Stimulated activated CD8-positive, alpha-beta memory T cell treated with anti-CD3 and anti-CD28 coated beads, Interleukin-7, amount 100 ng/mL, for 48 hours (primary cell): ENCODE data around the gene ABHD13.
"Not testable (repeated sequence)": the region's sequence is repeated elsewhere in the genome, so short reads cannot be mapped to it uniquely, and the experiment has no call there.

Experiments
- DNase-seq, 2 donors: peaks; one replicate each; pipeline ENCODE4 v3.0.0-alpha.2; 2020; ENCODE audit warnings: low read depth in 1 of 2; ENCODE audit errors: extremely low read depth in 1 of 2

Gene ABHD13

DNA sequence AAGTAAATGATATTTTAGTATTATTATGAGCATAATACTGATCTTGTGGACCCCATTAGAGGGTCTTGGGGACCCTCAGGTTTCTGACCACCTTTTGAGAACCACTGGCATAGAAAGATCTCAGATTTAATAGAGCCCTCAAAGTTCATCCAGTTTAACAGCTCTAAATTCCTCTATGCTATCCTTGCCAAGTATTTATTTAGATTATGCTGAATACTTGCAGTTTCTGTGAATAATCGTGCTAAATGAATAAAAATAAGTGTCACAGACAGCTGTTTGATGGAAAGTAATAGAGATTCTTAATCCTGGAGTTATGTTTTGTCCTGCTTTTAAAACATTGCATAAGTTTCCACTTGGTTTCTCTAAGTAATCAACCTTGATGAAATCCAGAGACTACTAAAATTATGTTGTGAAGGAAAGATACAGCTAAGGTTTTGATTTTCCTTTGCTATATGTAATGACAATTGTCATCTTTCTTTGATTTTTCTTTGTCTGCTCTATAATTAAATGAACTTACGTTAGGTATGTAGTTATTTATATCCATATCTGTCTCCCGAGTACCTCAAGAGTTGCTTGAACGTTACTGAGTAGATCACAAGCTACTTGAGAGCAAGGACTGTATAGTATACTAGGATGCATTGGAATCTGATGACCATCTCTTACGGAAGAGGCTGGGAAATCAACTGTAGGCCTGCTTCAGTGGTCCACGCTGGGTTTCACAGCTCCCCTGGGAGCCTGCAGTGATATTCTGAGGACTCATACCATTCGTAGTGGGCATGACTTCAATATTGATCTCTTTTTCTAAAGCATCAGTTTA lies 5.7 kb downstream of the ABHD13 start:
- DNase-seq, result no peak

- DNase-seq, result no peak
These were observed 7.2 kb downstream of the ABHD13 start for GRCh38 chr13:108225440-108225839.

DNA sequence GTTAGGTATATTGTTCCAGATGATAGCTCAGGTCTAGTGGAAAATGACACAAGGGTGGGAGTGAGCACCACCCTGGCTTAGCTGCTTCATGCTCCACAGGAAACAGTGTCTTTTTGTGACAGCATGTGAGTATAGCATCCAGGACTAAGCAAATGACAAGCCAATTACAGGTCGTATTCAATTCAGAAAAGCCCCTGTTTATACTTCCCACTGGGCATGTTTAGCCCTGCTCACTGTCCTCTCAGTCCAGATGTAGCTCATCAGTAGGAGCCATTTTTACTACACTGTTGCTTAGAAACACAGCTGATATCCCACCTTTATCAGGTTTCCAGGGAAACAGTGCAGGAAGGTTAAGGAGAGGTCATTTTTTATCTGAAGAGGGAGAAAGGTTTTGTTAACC lies 8.0 kb downstream of the ABHD13 start:
- no peak for DNase-seq

DNA sequence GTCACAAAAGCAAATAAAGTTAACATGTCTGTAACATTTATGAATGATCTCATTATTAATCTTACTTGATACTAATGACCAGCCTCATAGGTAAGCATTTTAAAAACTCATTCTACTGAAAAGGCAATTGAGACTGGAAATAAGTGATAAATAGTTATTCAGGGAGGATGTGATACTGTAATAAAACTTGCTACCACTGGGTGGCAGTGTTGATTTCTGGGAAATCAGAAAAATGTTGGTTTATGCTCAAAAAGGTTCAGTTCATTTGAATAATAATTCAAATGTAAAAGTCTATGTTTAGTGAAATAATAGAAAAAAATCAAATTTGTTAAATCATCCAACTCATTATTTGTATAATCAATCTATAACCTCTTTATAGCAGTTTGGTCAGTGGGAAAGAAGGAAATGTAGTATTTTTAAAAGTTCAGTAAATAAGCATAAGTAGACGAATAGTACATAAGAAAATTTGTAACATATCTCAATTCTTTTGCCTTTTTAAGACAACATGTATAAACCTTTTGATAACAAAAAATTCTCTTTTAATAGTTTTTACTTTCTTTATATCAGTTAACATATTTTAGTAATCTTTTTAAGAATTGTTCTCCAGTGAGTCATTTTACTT lies 9.6 kb downstream of the ABHD13 start:
- no peak for DNase-seq

DNA sequence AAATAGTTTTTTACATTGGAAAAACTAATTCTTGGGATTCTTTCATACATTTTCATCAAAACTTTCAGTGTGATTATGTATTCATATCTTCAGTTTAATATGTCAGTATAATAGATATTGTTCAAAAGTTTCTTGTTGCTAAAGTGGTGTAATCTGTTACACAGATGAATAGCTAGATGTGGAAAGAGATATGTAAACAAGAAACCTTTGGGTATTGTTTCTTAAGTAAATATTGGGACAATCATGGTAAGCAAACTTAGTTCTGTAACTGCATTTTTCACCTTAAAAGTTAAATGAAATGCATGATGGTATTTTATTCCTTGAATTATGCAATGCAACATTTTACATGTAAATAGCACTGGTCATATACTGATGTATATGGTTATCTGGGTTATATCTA lies 12.2 kb downstream of the ABHD13 start:
- no peak for DNase-seq

DNA sequence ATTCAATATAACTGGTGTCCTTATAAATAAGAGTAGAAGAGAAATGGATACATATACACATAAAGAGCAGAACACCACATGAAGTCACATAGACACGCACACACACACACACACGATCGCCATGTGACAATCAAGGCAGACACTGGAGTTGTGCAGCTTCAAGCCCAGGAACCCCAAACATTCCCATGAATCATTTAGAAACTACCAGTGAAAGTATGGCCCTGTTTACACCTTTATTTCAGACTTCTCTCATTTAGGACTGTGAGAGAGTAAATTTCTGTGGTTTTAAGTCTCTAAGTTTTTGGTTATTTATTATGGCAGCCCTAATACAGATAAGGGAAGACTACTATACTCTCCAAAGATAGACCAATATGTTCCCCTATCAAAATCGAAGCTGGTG lies 31.0 kb downstream of the ABHD13 start:
- DNase-seq, result no peak

GRCh38 chr13:108257248-108257647 lies 39.1 kb downstream of the ABHD13 start:
- no peak for DNase-seq

DNA sequence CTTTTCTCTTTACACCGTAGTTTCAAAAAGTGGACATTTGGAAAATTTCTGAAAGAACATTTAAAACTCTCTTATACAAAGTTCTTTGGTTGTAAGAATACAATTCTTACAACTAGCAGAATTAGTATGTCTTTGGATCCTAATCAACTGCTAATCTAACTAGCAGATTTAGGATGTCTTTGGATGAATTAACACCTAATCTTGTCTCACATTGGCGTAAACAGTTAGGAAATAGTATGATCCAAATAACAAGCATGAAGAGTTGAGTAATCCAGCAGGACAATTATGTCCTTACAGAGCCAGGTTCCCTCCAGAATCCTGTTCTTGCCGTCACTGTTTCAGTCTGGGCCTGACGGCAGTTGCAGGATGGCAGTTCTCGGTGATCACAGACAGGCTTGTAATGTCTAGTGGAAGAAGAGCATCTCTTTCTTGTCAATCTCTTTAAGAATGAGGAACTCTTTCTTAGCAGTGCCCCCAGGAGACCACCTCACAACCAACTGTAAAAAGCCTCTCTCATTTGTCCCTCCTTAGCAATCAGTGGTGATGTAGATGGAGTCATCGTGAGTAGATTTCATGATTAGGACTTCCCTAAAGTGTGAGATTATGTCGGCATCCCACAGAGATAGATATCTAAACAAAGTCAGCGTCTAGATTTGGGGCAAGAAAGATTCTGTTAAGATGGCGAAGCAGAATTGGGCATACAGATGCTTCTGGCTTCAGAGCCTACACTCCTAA lies 45.6 kb downstream of the ABHD13 start:
- DNase-seq, result no peak

DNA sequence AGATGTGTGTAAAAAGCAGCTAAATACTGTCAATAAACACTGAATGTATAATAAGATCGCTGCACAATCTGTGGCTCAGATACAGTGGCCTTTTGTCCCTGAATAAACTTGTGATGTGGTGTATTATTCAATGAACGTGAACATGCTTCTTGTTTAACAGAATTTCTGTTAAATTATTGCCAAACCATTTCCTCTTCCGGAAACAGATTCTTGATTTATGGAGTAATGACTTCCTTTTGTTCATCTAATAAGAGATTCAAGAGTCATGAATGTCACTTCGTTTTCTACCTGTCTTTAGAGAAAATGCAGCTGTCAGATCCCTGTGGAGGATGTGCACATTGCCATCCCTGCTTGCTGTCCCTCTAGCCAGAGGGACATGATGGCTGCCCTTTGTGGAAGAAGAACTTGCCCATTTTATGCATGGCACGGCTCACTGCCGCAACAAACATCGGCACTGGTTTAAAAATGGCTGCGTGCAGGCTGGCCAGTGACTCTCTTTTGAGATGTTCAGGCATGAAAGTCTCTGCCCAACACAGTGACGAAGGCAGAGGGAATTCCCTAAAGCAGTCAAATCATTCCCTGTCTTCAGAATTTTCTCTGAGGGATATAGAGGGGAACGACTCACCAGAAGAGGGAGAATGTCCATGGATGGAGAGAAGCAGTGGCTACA lies 48.3 kb downstream of the ABHD13 start:
- DNase-seq, result no peak

- no peak for DNase-seq
These were observed 49.2 kb downstream of the ABHD13 start for GRCh38 chr13:108267347-108267746.

- not testable (repeated sequence) for DNase-seq
These were observed 49.7 kb downstream of the ABHD13 start for GRCh38 chr13:108267855-108268254.

DNA sequence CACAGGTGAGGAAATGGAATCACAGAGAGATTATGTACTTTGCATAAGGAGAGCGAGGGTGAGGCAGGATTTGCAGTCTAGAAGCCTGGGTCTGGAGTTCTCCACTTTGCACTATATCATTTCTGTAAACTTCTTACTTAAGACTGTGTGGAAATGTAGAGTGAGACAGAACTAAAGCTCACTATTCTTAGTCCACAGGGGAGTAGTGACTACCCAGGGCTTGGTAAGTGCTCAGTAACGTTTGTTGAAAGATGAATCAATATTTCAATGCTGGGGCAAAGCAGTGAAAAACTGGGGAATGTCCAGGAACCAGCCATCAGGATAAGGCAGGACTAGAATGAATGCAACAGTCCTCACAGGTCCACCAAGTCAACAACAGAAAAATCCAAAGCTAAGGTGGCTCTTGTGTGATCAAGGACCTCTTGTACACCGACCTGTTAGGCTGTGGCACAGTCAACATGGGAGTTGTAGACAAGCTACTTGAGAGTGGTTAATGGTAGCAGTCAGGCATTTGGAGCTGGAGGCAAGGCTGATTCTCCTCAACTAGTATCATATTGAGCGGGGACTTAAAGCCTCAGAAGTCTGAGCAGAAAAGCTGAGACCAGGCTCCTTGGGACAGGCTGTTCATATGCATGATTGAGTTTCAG lies 50.4 kb downstream of the ABHD13 start:
- DNase-seq, result no peak

- DNase-seq, result peak; percentile 21 to 37
These were observed 51.6 kb downstream of the ABHD13 start, which contains the start of gene TNFSF13B for GRCh38 chr13:108269601-108270328. Gene TNFSF13B (plus strand): TSS chr13:108269718. CDS start chr13:108269896, 178 bp downstream.

DNA sequence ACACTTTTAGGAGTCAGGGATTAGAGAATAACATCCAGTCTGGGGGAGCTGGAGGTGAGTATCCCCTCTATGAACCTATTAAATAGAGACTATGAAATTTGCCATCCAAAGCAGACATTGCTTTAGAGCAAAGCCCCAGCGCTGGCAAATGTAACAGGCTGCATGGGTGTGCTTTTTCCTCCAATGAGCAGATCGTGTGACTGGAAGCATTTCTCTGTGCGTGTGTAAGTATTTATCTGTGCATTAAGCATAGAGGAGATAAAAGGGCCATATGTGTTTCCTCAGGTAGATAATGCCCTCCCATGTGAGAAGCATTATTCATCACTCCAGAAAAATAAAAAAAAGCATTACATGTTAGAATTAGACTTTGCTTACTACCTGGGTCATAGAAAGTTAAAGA lies 52.2 kb downstream of the ABHD13 start:
- DNase-seq, result no peak

DNA sequence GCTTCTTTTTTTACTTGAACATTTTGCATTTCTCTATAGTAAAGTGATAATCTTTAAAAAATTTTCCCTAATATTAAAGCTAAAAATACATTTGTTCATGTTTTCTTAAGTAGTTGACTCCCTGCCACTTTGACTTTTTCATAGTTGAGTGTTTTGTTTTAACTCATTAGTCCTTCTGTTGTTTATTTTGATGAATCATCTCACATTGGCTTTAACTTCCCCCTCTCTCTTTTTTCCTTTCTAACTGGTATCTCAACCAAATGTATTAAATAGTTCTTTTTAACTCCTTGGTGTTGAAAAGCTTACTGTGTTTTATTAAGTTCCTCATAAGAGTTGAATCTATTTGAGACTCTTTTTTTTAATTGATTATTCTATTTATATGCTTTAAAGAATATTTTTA lies 54.1 kb downstream of the ABHD13 start:
- DNase-seq, result no peak

- no peak for DNase-seq
These were observed 55.4 kb downstream of the ABHD13 start for GRCh38 chr13:108273429-108274118.

DNA sequence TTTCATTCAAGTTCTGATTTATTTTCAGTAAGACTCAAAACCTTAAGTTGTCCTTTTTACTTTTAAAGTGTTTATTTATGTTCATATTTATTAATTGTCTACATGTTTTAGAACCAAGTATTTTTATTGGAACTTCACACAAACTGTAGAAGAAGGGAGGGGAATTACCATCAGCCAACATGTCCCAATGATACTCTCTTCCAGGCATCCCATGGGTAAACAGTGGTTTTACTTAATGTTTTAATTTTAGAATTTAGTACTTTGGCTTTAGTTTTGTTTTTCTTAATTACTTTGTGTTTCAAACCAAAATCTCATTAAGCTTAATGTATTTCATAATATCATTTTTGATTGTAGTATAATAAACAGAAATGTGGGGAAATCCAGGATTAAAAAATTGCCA lies 56.5 kb downstream of the ABHD13 start:
- no peak for DNase-seq

- DNase-seq, result no peak
These were observed 57.9 kb downstream of the ABHD13 start for GRCh38 chr13:108276060-108276459.

GRCh38 chr13:108278466-108278865 lies 60.3 kb downstream of the ABHD13 start:
- DNase-seq, result no peak
